HG02840 (cell line): ENCODE data around the gene KLHL40.

Experiments
- ATAC-seq: cut with Tn5 transposase; IDR thresholded peaks from one replicate; pipeline ENCODE4 v1.9.1; 2021; ENCODE audit warnings: mild to moderate bottlenecking, moderate library complexity, moderate number of reproducible peaks; ENCODE audit not compliant: unreplicated experiment, low FRiP score

KLHL40 gene

DNA sequence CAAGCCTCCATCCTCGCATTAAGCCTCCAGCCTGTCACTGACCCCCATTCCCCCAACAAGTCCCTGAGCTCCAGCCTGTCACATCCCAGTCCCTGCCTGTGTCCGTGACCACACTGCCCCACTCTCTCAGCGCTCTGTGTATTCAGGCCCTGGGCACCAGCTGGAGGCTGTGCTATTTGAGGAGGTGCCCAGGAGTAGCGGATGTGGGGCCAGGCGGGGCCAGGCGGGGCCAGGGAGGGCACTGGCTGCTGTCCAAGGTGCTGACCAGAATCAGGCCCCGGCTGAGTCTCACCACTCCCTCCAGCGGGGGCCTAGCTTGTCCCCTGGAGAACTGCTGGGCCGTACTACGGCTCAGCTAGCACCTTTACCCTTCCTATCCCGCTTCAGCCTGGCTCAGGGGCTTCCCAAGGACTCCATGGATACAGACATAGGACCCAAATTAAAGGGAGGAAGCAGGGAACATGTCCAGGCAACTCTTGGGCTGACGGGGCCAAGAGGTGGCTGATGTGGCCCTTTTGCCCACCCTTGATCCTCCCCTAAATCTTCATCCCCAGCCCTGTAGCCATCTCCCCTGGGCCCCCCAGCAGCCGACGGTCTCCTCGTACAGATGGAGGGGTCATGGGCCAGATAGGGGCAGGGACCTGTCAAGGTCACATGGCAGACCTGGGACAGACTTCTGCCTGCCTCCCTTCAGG, 16.2 kb downstream of the KLHL40 start:
- no peak for ATAC-seq

DNA sequence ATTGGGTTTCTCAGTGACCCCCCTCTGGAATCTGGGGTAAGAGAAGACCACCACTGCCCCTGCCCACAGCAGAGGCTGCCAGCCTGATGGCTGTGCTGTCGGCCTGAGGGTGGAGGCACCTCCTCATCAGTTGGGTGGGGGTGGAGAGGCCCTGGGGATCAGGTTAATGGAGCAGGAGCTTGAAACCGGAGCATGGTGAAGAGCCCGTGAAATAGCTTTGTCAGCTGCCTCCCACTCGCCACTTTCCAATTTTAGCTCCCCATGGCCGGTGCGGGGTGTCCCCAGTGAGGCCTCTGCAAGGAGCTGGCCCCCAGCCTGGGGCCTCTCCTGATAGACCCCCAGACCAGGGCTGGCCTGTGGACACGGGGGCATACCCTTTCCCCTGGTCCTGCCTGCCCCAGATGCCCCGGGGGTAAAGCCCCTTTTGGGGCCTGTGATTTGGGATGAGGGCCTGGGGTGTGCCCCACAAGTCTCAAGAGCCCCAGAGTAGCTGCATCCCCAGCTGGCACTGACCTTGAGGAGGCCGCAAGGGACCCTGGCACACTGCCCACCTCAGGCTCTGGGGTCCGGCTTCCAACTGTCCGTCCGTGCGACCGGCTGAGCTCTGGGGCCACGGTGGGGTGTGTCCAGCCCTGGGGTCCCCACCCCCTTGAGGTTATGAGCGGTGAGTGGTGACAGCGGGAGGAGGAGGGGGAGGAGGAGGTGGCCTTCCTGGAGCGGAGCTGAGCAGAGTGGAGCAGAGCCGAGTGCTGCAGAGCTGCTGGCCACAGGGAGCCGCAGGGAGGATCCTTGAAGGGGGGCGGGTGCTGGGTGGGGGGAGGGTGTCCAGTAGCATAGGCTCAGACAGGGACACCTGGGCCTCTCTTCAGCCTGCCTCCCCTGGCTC, 17.0 kb downstream of the KLHL40 start, which contains the start of gene HHATL:
Gene HHATL, minus strand, starts transcription at position 733 of the 886 bp plus-strand sequence. CDS start 1,972 bp downstream, outside the sequence.
- ATAC-seq: no peak

DNA sequence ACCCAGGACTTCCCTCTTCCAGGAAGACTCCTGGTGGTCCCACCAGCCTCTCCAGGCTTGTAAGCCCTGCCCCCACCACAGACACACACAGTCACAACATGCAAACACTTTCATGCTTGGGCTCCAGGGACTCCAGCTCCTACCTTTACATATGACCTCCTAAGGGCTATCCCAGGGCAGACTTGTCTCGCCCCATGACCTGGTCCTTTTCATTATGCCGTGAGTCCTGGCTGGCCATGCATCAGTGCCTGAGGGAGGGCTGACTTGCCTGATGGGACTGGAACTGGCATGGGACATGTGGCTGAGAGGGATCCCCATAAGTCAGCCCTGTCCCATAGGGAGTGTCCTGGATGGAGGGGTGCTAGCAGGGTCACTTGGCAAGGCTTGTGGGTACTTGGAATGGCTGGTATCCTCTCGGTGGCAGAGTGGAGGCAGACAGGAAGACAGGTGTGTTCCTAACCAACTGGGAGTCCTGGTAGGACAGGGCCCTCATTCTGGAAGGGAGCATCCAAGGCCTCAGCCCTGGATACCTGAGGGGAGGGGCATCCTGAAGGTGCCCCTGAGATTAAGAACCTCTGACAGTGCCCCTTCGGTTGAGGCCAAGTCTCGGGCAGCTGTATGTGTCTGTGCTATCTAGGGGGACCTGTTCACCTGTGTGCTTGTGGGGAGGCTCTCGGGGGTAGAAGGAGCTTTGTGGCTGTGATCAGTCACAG, 17.8 kb downstream of the KLHL40 start:
- ATAC-seq: no peak

DNA sequence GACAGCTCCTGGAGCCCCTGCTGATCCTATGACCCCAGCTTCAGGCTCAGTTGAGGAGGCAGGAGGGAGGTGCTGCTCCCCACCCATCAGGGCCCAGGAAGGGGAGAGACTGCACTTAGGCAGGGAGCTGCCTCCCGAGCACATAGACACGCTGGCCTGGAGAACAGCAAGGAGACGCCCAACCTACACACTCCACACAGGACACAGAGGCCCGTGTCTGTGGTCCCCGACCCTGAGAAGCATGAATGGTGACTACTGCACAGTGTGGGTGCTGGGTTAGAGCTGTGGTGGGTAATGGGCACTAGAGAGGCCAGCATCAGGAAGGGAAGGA, 18.3 kb downstream of the KLHL40 start:
- no peak for ATAC-seq

DNA sequence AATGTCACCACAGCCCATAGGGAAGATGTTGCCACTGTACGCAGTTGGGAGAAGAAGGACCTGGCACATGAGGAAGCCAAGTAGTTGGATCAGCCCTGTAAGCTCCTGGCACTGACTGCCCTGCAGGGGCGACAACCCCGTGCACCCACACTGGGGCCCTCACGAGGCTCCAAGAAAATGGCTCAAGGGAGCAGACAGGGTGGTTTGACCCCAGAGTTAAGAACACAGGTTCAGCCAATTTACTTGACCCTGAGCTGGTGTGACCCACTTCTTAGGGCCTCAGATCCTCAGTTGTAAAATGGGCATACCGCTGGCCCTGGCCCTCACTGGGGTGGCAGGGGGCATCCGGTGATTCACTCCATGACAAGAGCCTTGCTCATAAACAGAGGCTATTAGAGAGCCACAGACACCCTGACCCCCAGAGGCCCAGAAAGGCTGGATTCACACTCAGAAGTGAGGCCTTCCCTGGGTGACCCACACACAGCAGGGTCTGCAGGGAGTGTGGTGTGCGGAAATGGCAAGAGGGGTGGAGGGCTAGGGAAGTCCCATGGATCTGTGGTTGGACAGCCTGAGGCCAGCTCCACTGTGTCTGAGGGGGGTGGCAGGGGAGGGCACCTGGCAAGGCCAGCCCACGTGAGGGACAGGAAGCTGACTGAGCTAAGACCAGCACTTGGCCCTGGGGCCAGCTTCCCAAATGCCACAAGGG, 19.0 kb downstream of the KLHL40 start:
- ATAC-seq: no peak

GRCh38 chr3:42705058-42705767, 19.9 kb downstream of the KLHL40 start:
- ATAC-seq: no peak

GRCh38 chr3:42705962-42706585, 20.7 kb downstream of the KLHL40 start:
- ATAC-seq: no peak

DNA sequence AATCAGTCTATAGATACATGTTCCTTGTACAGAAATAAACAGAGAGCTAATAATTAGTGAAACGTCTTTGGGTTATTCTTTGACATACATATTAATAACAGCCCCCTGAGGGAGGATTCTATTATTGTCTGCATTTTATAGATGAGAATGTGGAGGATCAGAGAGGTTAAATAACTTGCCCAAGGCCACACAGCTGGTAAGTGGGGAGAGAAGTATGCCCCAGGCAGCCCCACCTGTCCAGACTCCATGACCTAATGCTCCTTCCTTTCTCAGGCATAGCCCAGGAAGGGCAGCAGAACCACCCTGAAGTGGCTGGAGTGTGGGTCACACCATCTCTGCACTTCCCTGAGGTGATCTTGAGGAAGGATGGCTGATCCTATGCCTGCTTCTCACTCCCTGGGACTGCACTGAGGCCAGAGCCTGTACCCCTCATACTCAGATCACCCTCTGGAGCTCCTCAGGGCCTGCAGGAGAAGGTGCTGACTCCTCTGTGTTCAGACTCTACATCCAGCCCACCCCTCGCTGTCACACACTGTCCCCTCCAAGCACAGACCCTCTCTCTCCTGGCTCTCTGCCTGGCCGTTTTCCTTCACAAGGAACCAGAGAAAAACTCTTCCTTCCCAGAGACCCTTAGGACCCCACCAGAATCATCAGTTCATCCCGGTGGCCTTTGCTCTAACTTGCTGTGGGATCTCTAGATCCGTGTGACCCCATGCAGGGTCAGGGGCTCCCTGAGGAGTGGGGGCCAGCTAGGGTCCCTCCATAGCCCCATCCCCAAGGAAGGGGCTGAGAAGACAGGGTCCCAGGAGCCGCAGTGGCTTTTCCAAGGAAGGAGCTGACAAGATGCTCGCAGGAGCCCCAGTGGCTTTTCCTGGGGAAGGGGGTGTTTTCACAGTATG, 21.6 kb downstream of the KLHL40 start:
- ATAC-seq: no peak

GRCh38 chr3:42707620-42708355, 22.5 kb downstream of the KLHL40 start:
- no peak for ATAC-seq

DNA sequence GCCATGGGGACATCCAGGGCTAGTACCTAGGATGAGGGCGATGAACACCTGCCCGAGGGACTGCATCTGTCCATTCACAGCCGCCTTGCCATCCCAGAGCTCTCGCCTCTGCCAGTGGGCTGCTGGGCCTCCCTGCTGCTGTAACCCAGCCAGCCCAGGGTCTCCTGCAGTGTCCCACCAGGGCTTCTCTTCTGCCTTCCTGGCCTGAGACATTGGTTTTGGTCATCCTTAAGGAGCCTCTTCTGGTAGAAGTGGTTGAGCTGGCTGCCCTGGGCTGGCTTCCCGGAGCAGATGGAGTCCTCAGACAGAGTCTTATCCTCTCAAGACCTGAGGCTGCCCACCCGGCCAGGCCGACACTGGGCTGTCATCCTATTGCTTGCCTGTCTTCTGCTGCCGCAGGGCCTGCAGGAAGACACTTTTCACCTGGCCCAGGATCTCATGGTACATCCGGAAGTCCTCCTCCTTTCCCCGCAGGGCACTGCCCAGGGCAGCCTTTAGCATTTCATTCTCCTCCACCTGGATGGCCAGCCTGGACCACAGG, 23.3 kb downstream of the KLHL40 start:
- no peak for ATAC-seq

DNA sequence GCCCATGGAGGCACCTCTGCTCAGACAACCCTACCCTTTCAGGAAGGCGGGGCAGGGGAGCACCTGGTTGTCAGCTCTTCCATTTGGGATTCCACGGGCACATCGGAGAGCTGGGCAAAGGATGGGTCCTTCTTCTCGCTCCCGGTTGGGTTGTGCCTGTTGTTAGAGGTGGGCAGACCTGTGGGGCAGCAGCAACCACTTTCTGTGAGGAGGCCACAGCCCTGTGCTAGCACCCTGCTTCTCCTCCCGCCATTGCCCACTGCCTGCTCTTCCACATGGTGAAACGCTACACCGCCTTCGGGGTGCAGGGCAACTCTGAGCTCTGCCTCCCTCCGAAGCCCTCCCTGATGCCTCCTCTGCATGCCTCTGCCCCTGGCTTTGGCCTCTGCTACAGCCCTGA, 24.3 kb downstream of the KLHL40 start:
- no peak for ATAC-seq

GRCh38 chr3:42710323-42711021, 25.1 kb downstream of the KLHL40 start:
- no peak for ATAC-seq

- no peak for ATAC-seq
These were observed 26.4 kb downstream of the KLHL40 start for GRCh38 chr3:42711491-42712343.

GRCh38 chr3:42712344-42712648, 27.0 kb downstream of the KLHL40 start:
- no peak for ATAC-seq

GRCh38 chr3:42712688-42713372, 27.5 kb downstream of the KLHL40 start:
- no peak for ATAC-seq

GRCh38 chr3:42713747-42714146, 28.4 kb downstream of the KLHL40 start:
- ATAC-seq: no peak
